HG02759 (cell line): ENCODE data around the gene ADAMTS19.
"Not testable (repeated sequence)": the region's sequence is repeated elsewhere in the genome, so short reads cannot be mapped to it uniquely, and the experiment has no call there.

ENCODE experiments used
- ATAC-seq: cut with Tn5 transposase; IDR thresholded peaks from one replicate; pipeline ENCODE4 v1.9.1; 2021; ENCODE audit warnings: mild to moderate bottlenecking, moderate library complexity; ENCODE audit not compliant: unreplicated experiment

ADAMTS19 gene, protein sequence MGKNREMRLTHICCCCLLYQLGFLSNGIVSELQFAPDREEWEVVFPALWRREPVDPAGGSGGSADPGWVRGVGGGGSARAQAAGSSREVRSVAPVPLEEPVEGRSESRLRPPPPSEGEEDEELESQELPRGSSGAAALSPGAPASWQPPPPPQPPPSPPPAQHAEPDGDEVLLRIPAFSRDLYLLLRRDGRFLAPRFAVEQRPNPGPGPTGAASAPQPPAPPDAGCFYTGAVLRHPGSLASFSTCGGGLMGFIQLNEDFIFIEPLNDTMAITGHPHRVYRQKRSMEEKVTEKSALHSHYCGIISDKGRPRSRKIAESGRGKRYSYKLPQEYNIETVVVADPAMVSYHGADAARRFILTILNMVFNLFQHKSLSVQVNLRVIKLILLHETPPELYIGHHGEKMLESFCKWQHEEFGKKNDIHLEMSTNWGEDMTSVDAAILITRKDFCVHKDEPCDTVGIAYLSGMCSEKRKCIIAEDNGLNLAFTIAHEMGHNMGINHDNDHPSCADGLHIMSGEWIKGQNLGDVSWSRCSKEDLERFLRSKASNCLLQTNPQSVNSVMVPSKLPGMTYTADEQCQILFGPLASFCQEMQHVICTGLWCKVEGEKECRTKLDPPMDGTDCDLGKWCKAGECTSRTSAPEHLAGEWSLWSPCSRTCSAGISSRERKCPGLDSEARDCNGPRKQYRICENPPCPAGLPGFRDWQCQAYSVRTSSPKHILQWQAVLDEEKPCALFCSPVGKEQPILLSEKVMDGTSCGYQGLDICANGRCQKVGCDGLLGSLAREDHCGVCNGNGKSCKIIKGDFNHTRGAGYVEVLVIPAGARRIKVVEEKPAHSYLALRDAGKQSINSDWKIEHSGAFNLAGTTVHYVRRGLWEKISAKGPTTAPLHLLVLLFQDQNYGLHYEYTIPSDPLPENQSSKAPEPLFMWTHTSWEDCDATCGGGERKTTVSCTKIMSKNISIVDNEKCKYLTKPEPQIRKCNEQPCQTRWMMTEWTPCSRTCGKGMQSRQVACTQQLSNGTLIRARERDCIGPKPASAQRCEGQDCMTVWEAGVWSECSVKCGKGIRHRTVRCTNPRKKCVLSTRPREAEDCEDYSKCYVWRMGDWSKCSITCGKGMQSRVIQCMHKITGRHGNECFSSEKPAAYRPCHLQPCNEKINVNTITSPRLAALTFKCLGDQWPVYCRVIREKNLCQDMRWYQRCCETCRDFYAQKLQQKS

GRCh38 chr5:129459777-129460671 is at the start of gene ADAMTS19:
TSS of gene ADAMTS19 (plus strand) at chr5:129460298. CDS start at chr5:129460392, 94 bp downstream.
- ATAC-seq = no peak

- ATAC-seq = no peak
Measured at GRCh38 chr5:129410488-129410887, 49.6 kb upstream of the ADAMTS19 start.

DNA sequence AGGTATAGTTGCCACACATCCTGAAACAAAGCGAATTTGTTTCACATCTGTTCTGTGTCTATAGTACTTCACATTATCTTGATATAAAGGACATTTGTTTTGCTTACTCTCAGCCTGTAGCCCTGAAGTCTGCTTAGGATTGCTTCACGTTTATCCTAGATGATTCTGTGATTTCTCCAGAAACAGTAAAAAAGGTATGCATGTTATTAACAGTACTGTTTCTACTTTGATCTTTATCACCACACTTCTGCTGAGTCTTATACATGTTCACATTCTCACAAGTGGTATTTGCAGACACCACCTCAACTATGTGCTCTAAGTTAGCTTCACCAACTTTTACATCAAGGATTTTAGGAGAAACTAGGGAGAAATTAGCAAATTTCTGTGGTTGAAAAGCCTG is 47.4 kb upstream of the ADAMTS19 start:
- no peak for ATAC-seq

GRCh38 chr5:129413570-129413969 is 46.5 kb upstream of the ADAMTS19 start:
- ATAC-seq = no peak

DNA sequence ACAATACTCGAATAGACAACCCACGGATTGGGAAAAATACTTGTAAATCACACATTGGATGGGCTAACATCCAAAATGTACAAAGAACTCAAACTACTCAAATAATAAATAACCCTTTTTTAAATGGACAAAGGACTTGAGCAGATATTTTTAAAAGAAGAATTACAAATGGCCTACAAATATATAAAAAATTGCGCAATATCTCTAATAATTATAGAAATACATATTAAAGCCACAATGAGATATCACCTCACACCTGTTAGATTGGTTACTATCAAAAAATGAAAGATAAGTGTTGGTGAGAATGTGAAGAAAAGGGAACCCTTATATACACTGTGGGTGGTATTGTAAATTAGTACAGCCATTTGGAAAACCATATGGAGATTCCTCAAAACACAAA is 40.8 kb upstream of the ADAMTS19 start:
- ATAC-seq = no peak

DNA sequence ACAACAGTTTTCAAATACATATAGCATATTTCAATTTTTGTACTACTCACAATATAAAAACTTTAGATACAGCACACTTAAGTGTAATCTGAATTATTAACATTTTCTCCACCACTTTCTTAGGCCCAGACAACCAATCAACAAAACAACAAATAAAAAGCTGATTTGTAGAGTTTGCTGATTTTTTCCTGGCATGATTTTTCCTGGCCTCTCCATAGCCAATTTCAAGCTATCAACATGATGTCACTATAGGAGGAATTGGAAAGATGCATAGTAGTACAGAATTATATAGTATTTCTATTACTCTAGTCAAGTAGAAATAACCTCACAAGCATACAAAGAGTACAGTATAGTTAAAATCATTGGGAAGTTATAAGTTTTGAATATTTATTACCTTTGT is 35.1 kb upstream of the ADAMTS19 start:
- no peak for ATAC-seq

DNA sequence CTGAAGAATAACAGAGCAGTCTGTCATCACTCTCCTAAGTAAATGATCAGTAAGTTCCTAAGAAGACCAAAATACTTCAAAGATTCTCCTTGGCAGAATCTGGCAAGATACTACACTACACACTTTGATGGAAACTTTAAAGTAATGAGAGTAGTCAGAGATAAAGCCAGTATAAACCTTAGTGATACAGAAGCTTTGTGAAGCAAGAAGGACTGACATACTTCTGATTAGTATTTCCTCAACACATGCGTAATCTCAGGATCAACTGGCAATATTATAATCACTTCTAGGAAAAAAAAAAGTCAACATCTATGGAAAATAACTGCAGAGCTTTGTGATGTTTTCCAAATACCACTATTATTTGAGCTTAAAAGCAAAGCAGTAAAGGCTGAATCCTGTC is 34.0 kb upstream of the ADAMTS19 start:
- no peak for ATAC-seq

DNA sequence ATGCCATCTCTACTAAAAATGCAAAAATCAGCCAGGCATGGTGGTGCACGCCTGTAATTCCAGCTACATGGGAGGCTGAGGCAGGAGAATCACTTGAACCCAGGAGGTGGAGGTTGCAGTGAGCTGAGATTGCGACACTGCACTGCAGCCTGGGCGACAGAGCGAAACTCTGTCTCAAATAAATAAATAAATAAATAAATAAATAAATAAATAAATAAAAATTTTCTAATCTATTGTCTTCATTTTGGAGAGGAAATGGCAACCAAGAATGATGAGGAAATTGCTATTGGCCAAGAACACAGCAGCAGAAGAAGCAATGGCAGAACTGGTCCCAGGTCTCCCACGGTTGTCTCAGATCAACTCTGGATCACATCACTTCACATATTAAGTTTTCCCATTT is 31.5 kb upstream of the ADAMTS19 start:
- ATAC-seq = not testable (repeated sequence)

- ATAC-seq = no peak
Measured at GRCh38 chr5:129431406-129431805, 28.7 kb upstream of the ADAMTS19 start.

- no peak for ATAC-seq
Measured at GRCh38 chr5:129438322-129438721, 21.8 kb upstream of the ADAMTS19 start.

DNA sequence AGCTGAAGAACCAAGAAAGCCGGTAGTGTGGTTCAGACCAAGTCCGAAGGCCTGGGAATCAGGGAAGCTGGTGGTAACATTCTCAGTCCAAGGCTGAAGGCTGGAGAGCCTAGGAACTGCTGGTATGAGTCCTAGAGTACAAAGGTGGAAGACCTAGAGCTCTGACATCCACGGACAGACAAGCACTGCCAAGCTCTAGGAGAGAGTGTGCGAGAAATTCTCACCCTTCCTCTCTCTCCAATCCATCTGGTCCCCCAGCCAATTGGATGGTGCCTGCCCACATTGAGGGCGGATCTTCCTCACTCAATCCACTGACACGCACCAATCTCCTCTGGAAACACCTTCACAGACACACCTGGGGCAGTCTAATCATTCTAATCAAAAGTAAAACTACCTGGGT is 19.7 kb upstream of the ADAMTS19 start:
- no peak for ATAC-seq

DNA sequence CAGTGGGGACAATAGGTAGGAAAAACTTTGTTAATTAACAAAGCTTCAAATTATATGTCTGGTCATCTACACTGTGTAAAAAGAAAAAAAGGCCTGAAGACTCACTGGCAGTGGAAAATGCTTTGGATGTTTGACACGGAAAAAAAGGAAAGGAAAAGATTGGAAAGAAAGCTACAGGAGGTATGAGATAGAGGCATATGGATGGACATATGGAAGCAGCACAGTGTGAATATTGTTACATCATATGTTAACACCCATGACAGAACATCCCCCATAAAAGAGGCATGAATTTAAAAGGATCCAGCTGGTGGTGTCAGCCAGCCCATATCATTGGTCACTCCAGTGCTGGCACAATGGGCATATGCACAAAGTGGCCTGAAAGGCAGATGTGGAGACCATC is 19.0 kb upstream of the ADAMTS19 start:
- no peak for ATAC-seq

DNA sequence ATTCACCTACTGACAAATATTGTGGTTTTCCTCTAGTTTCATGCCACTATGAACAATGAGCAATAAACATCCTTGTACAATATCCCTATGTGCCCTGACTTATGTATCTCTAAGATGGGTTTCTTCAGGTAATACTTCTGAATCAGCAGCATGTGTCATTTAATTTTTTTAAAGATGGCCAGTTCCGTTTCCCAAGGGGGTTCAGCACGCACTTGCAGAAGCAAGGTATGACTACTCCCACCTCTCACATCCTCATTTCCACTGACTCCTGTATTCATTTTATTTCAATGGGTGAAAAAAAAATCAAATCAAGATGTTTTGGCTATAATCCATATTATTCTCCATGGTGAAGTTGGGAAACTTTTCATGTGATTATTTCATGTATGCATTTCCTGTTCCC is 14.7 kb upstream of the ADAMTS19 start:
- ATAC-seq = no peak

- no peak for ATAC-seq
Measured at GRCh38 chr5:129447968-129448367, 12.1 kb upstream of the ADAMTS19 start.

GRCh38 chr5:129448654-129449053 is 11.4 kb upstream of the ADAMTS19 start:
- ATAC-seq = no peak

GRCh38 chr5:129454461-129454860 is 5.6 kb upstream of the ADAMTS19 start:
- ATAC-seq = no peak

DNA sequence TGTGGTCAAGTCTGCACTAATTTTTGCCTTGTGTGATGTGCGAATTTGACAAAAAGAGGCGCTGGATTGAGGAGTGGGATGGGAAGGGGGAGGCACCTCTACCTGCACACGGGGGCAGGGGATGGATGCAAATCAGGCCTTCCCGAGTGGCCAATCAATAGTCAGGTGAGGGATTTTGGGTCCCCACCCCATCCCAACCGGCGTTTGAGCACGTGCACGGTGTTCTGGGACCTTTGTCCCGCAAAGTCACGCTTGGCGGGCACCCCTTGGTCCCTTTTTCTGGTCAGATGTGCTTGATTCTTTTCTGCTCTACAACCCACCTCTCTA is 685 bp upstream of the ADAMTS19 start:
- no peak for ATAC-seq

- ATAC-seq = no peak
Measured at GRCh38 chr5:129460672-129460935, 506 bp downstream of the ADAMTS19 start.

DNA sequence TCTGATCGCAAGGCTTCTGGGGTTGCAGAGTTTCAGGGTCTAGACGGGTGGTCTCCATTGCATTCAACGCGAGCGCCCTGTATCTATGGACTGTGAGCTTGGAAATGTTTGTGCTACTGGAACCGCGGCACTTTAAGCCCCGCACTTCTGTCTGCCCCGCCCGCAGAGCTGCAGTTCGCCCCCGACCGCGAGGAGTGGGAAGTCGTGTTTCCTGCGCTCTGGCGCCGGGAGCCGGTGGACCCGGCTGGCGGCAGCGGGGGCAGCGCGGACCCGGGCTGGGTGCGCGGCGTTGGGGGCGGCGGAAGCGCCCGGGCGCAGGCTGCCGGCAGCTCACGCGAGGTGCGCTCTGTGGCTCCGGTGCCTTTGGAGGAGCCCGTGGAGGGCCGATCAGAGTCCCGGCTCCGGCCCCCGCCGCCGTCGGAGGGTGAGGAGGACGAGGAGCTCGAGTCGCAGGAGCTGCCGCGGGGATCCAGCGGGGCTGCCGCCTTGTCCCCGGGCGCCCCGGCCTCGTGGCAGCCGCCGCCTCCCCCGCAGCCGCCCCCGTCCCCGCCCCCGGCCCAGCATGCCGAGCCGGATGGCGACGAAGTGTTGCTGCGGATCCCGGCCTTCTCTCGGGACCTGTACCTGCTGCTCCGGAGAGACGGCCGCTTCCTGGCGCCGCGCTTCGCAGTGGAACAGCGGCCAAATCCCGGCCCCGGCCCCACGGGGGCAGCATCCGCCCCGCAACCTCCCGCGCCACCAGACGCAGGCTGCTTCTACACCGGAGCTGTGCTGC is 1.0 kb downstream of the ADAMTS19 start:
- peak; percentile 41 for ATAC-seq
